Natural killer cell (primary cell): ENCODE results near the gene CLIC6. TPM values are rescaled to one million over a fixed set of nuclear protein-coding genes. Genes with fewer than 3 reads are reported as not detected.

ENCODE experiments used
- ATAC-seq, 3 donors: fragments of 150-1000 bp in 2 of 3; fragments of 200-7000 bp in 1 of 3; cut with Tn5 transposase; 1 replicate in 1 of 3; 2 replicates in 2 of 3; pipeline ENCODE4 v1.10.0; 2021; ENCODE audit warnings: mild to moderate bottlenecking in 2 of 3, moderate library complexity in 2 of 3
- DNase-seq, 2 donors: peaks; one replicate each; pipeline versions ENCODE4 v3.0.0 to v3.0.0-alpha.2; 2013 to 2021; ENCODE audit warnings: mixed read lengths in 1 of 2
- H3K27ac ChIP-seq: one replicate; pipeline ENCODE4 v1.5.1; 2013; ENCODE audit warnings: mild to moderate bottlenecking, low read length
- H3K27me3 ChIP-seq: one replicate; pipeline ENCODE4 v1.6.1; 2013; ENCODE audit warnings: low read length; ENCODE audit not compliant: control insufficient read depth, insufficient read depth
- H3K36me3 ChIP-seq: one replicate; pipeline ENCODE4 v1.6.1; 2013; ENCODE audit warnings: low read length; ENCODE audit not compliant: control insufficient read depth, insufficient read depth
- H3K4me1 ChIP-seq: one replicate; pipeline ENCODE4 v1.6.1; 2013; ENCODE audit warnings: low read length; ENCODE audit not compliant: control insufficient read depth, insufficient read depth
- H3K4me3 ChIP-seq: one replicate; pipeline ENCODE4 v1.5.1; 2013; ENCODE audit warnings: low read length
- H3K9me3 ChIP-seq: one replicate; pipeline ENCODE4 v1.6.1; 2013; ENCODE audit warnings: low read length; ENCODE audit not compliant: control insufficient read depth, insufficient read depth
- H3K27ac Mint-ChIP-seq, 2 donors: one replicate each; pipeline ENCODE4 v1.8.0; 2022; ENCODE audit warnings: mild to moderate bottlenecking in 2 of 2, mixed read lengths in 2 of 2, moderate library complexity in 1 of 2
- H3K27me3 Mint-ChIP-seq, 2 donors: one replicate each; pipeline ENCODE4 v1.8.0; 2022; ENCODE audit warnings: low read depth in 2 of 2, mixed read lengths in 2 of 2
- H3K36me3 Mint-ChIP-seq: one replicate; pipeline ENCODE4 v1.8.0; 2022; ENCODE audit warnings: mixed read lengths
- H3K4me1 Mint-ChIP-seq, 2 donors: one replicate each; pipeline ENCODE4 v1.8.0; 2022; ENCODE audit warnings: mixed read lengths in 2 of 2
- H3K4me3 Mint-ChIP-seq: one replicate; pipeline ENCODE4 v1.8.0; 2022; ENCODE audit warnings: mild to moderate bottlenecking, moderate library complexity, mixed read lengths
- H3K9me3 Mint-ChIP-seq, 2 donors: one replicate each; pipeline ENCODE4 v1.8.0; 2022; ENCODE audit warnings: mixed read lengths in 2 of 2
- CTCF ChIP-seq: fragments of 200-600 bp; IDR thresholded peaks from one replicate; pipeline ENCODE4 v1.8.0; 2022; ENCODE audit warnings: antibody characterized with exemption
- WGBS: methylation state at CpG from one replicate; pipeline ENCODE4 v1.1.7; 2013; ENCODE audit warnings: missing lambda C conversion rate; ENCODE audit not compliant: insufficient coverage; 5-methylcytosine and 5-hydroxymethylcytosine counted together
- intact Hi-C: fragments of 100-400 bp; cut with micrococcal nuclease; formaldehyde crosslinking; loops from one replicate; pipeline ENCODE4 v1.14.2; 2022
- total RNA-seq, 4 donors: library from RNA; stranded (reverse); fragments of 120-200 nt in 1 of 4; gene quantifications; one replicate each; pipeline versions ENCODE4 v1.2.3 to v1.2.4, GENCODE V29; 2013 to 2022

Gene CLIC6
- total RNA-seq, 3 donors from 2014 or later (not counting 1 experiment from before 2014, with no cell fraction given), result not detected

DNA sequence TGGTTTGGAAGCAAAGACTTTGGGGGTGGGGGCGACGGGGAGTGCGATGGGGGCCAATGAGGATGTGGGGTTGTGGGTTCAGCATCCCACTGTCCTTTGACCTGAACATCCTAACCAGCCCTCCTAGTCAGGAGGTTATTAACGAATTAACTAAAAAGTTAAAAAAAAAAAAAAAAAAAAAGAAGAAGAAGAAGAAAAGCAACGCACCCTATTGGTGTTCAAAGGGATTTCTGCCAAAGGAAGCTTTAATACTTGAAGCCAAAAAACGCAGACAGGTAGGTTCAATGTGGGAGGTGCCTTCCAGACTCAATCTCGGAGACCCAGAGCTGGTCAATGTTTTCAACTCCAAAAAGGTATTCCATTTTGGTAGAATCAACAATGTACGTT is 2.2 kb downstream of the CLIC6 start:
- WGBS, result 27% methylated on average over 4 of the region's 8 CpGs
- Histone ChIP-seq H3K4me3 (no peak overlapping the region), H3K9me3 (no peaks in the 10 kb centered on the region), H3K36me3 (no peaks in the 10 kb centered on the region), H3K27ac (no peak overlapping the region), H3K4me1 (peaks cover 11% of the 10 kb centered on the region), H3K27me3 (peaks cover 18% of the 10 kb centered on the region)
- intact Hi-C loops, result no loop called here
- peaks cover 5% of the 10 kb centered on the region for H3K36me3 Mint-ChIP-seq
- no peak for ATAC-seq
- peak overlapping the region; percentile 51 for H3K4me3 Mint-ChIP-seq
- H3K27ac Mint-ChIP-seq, result no peak overlapping the region
- H3K4me1 Mint-ChIP-seq, result peaks cover 0 to 12% of the 10 kb centered on the region in 2 donors
- no peaks in the 10 kb centered on the region for H3K9me3 Mint-ChIP-seq
- peak in 1 of 2 donors; percentile 4 for DNase-seq
- peaks cover 40 to 54% of the 10 kb centered on the region in 2 donors for H3K27me3 Mint-ChIP-seq
- TF ChIP-seq CTCF, result no peak

- H3K9me3 Mint-ChIP-seq, result no peaks in the 10 kb centered on the region
- H3K4me3 ChIP-seq, result no peak overlapping the region
- ATAC-seq (no peak), DNase-seq (no peak)
- WGBS, result 79% methylated on average over 1 of the region's 1 CpG
- peaks cover 5% of the 10 kb centered on the region for H3K36me3 Mint-ChIP-seq
- intact Hi-C loops, result no loop called here
- no peak overlapping the region for H3K27ac ChIP-seq
- no peak for TF ChIP-seq CTCF
- H3K4me3 Mint-ChIP-seq, result peak overlapping the region; percentile 17
- H3K27me3 Mint-ChIP-seq, result peaks cover 40 to 54% of the 10 kb centered on the region in 2 donors
- H3K9me3 ChIP-seq, result no peaks in the 10 kb centered on the region
- peaks cover 11% of the 10 kb centered on the region for H3K4me1 ChIP-seq
- H3K27ac Mint-ChIP-seq, result no peak overlapping the region
- peaks cover 0 to 12% of the 10 kb centered on the region in 2 donors for H3K4me1 Mint-ChIP-seq
- peaks cover 18% of the 10 kb centered on the region for H3K27me3 ChIP-seq
- no peaks in the 10 kb centered on the region for H3K36me3 ChIP-seq
Observed at GRCh38 chr21:34671462-34671861, 2.7 kb downstream of the CLIC6 start.

DNA sequence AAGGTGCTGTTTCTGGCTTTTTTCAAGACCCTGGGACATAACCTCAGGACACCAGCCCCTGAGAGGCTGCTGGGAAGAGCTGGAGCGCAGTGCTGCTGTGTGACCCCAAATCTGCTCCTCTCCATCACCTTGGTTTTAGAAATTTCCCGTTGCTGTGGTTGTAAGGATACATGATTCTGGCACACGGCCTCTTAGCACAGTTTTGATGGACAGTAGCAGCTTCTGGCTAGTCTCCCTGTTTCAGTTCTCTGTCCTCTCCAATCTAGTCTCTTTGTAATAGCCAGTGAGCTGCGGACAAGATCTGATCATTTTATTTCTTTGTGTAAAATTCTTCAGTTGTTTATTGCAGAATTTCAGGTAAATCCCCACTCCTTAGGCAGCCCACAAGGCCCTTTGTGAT is 3.1 kb downstream of the CLIC6 start:
- TF ChIP-seq CTCF, result no peak
- DNase-seq (no peak), ATAC-seq (no peak)
- Mint-ChIP-seq H3K9me3 (no peaks in the 10 kb centered on the region), H3K4me1 (peaks cover 0 to 12% of the 10 kb centered on the region in 2 donors), H3K4me3 (no peak overlapping the region), H3K27ac (no peak overlapping the region), H3K27me3 (peaks cover 40 to 58% of the 10 kb centered on the region in 2 donors), H3K36me3 (peaks cover 5% of the 10 kb centered on the region)
- WGBS, result 60% methylated on average over 3 of the region's 4 CpGs
- Histone ChIP-seq H3K9me3 (no peaks in the 10 kb centered on the region), H3K27ac (no peak overlapping the region), H3K4me1 (peaks cover 11% of the 10 kb centered on the region), H3K36me3 (no peaks in the 10 kb centered on the region), H3K4me3 (no peak overlapping the region), H3K27me3 (peaks cover 18% of the 10 kb centered on the region)
- intact Hi-C loops, result no loop called here

DNA sequence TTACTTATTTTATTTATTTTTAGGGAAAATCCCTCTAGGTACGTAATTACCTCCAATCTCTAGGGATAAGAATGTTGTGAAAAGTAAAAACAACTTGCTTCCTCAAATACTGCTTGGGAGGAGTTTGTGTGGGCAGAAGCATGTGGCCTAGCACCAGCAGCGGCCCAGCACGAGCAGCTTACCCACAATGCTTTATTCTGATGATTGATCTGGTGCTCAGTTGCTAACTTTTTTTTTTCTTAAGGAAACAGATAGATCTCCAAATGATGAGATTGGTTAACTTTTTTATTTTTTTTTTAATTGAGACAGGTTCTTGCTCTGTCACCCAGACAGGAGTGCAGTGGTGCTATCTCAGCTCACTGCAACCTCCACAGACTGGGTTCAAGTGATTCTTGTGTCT is 4.2 kb downstream of the CLIC6 start:
- 15% methylated on average over 2 of the region's 3 CpGs for WGBS
- Mint-ChIP-seq H3K27ac (no peak overlapping the region), H3K36me3 (peaks cover 5% of the 10 kb centered on the region), H3K27me3 (peaks cover 36 to 61% of the 10 kb centered on the region in 2 donors), H3K4me3 (no peak overlapping the region), H3K4me1 (peaks cover 0 to 12% of the 10 kb centered on the region in 2 donors), H3K9me3 (no peaks in the 10 kb centered on the region)
- H3K27me3 ChIP-seq, result peaks cover 16% of the 10 kb centered on the region
- TF ChIP-seq CTCF, result no peak
- DNase-seq, result no peak
- H3K4me1 ChIP-seq, result peaks cover 11% of the 10 kb centered on the region
- H3K4me3 ChIP-seq, result no peak overlapping the region
- H3K36me3 ChIP-seq, result no peaks in the 10 kb centered on the region
- H3K27ac ChIP-seq, result no peak overlapping the region
- no peak for ATAC-seq
- intact Hi-C loops, result no loop called here
- no peaks in the 10 kb centered on the region for H3K9me3 ChIP-seq
